ENCODE results near the gene IL4I1.

GRCh38 chr19:49848938-49849337 lies 47.7 kb downstream of the IL4I1 start:
- TF ChIP-seq EZH2 (IDR thresholded peaks at IDR 0.05) (no peak), POLR2AphosphoS5 (IDR thresholded peaks at IDR 0.05; ENCODE audit: borderline replicate concordance, low read depth, low read length) (no peak)

Measured in SK-N-MC (cell line).